H1 (cell line): ENCODE data around the gene PDZRN3. TPM values are rescaled to one million over a fixed set of nuclear protein-coding genes. Genes with fewer than 3 reads are reported as not detected.

Experiments
- CTCF ChIA-PET: fragments of 300-600 bp; sonication (Branson Sonifier 250); formaldehyde crosslinking; loops from one replicate; lab custom pipeline; 2021; ENCODE audit not compliant: partially characterized antibody; lab: Charles Lee
- POLR2A ChIA-PET: fragments of 300-600 bp; sonication (Branson Sonifier 250); formaldehyde crosslinking; loops from one replicate; lab custom pipeline; 2021; ENCODE audit warnings: inconsistent platforms; ENCODE audit not compliant: partially characterized antibody; lab: Charles Lee
- DNase-seq, 2 experiments: peaks; one replicate each; pipeline versions ENCODE4 v3.0.0 to v3.0.0-alpha.2; 2010 to 2022; ENCODE audit warnings: low spot score in 2 of 2, low read depth in 1 of 2, mixed read lengths in 1 of 2
- FAIRE-seq: peaks from 2 replicates; lab custom pipeline; 2011; peaks lifted over from hg19 to GRCh38; lab: Jason Lieb, UNC
- H2AFZ ChIP-seq: 2 replicates; pipeline ENCODE4 v1.8.1; 2012; ENCODE audit warnings: low read length, inconsistent platforms
- H2AK5ac ChIP-seq: 2 replicates; pipeline ENCODE4 v1.6.1; 2013; ENCODE audit warnings: low read depth, low read length
- H2BK120ac ChIP-seq: replicated peaks from 2 replicates; pipeline ENCODE3; 2013; ENCODE audit warnings: low read depth, low read length, inconsistent platforms
- H2BK12ac ChIP-seq: 2 replicates; pipeline ENCODE4 v1.6.1; 2013; ENCODE audit warnings: low read depth, low read length
- H2BK15ac ChIP-seq: 2 replicates; pipeline ENCODE4 v1.6.1; 2013; ENCODE audit warnings: low read length
- H2BK20ac ChIP-seq: 2 replicates; pipeline ENCODE4 v1.6.1; 2013; ENCODE audit warnings: low read length
- H2BK5ac ChIP-seq: 2 replicates; pipeline ENCODE4 v1.6.1; 2013; ENCODE audit warnings: low read depth, low read length
- H3K14ac ChIP-seq: 2 replicates; pipeline ENCODE4 v1.6.1; 2013; ENCODE audit warnings: inconsistent platforms; ENCODE audit not compliant: insufficient read length
- H3K18ac ChIP-seq: 2 replicates; pipeline ENCODE4 v1.6.1; 2013; ENCODE audit warnings: low read length; ENCODE audit errors: extremely low read depth
- H3K23ac ChIP-seq: 2 replicates; pipeline ENCODE4 v1.6.1; 2013; ENCODE audit warnings: inconsistent platforms; ENCODE audit not compliant: insufficient read length
- H3K23me2 ChIP-seq: 2 replicates; pipeline ENCODE4 v1.6.1; 2013; ENCODE audit warnings: low read depth, low read length
- H3K27ac ChIP-seq: 2 replicates; pipeline ENCODE4 v1.6.1; 2011; ENCODE audit warnings: low read depth, low read length, inconsistent platforms
- H3K27me3 ChIP-seq, 4 experiments: replicated peaks in 1 of 4; 1 replicate in 1 of 4; 2 replicates in 3 of 4; pipeline versions ENCODE4 v1.6.1 to v1.8.1; 2011 to 2013; ENCODE audit warnings: low read length in 3 of 4, mild to moderate bottlenecking in 3 of 4, inconsistent platforms in 2 of 4, mixed read lengths in 2 of 4, moderate library complexity in 1 of 4; ENCODE audit not compliant: control insufficient read depth in 3 of 4, insufficient read depth in 3 of 4; ENCODE audit errors: extremely low read depth in 1 of 4
- H3K36me3 ChIP-seq, 4 experiments: 2 replicates each; pipeline versions ENCODE4 v1.6.1 to v1.8.1; 2011 to 2013; ENCODE audit warnings: mild to moderate bottlenecking in 4 of 4, low read length in 3 of 4, moderate library complexity in 2 of 4, control low read depth in 1 of 4, inconsistent platforms in 1 of 4; ENCODE audit not compliant: insufficient read depth in 4 of 4, control insufficient read depth in 2 of 4
- H3K4ac ChIP-seq: replicated peaks from 2 replicates; pipeline ENCODE3; 2013; ENCODE audit warnings: low read length, low read depth, mixed read lengths, inconsistent platforms; ENCODE audit not compliant: insufficient read length
- H3K4me1 ChIP-seq, 4 experiments: replicated peaks in 1 of 4; 1 replicate in 1 of 4; 2 replicates in 3 of 4; pipeline versions ENCODE4 v1.6.1 to v1.8.1; 2011 to 2013; ENCODE audit warnings: low read length in 3 of 4, inconsistent platforms in 2 of 4, mixed read lengths in 1 of 4; ENCODE audit not compliant: insufficient read depth in 4 of 4, control insufficient read depth in 3 of 4
- H3K4me2 ChIP-seq, 2 experiments: 2 replicates each; pipeline versions ENCODE4 v1.6.1 to v1.8.1; 2011 to 2013; ENCODE audit warnings: low read depth in 2 of 2, low read length in 2 of 2, control low read depth in 1 of 2, inconsistent platforms in 1 of 2, mild to moderate bottlenecking in 1 of 2; ENCODE audit not compliant: insufficient read depth in 1 of 2
- H3K4me3 ChIP-seq, 4 experiments: fragments of 200-600, 300-600 bp in 1 of 4; sonication (generic), shearing (Covaris generic), sonication (Bioruptor Twin) in 1 of 4; 2 replicates each; pipeline versions ENCODE4 v1.5.1 to v1.8.1; 2011 to 2016; ENCODE audit warnings: low read length in 4 of 4, low read depth in 3 of 4, control low read depth in 2 of 4, inconsistent platforms in 2 of 4, mild to moderate bottlenecking in 2 of 4, mixed read lengths in 1 of 4, moderate library complexity in 1 of 4; ENCODE audit not compliant: insufficient read depth in 2 of 4; ENCODE audit errors: extremely low read depth in 1 of 4
- H3K56ac ChIP-seq: replicated peaks from 2 replicates; pipeline ENCODE3; 2013; ENCODE audit warnings: low read depth, mild to moderate bottlenecking, mixed read lengths, low read length, inconsistent platforms; ENCODE audit not compliant: insufficient read length
- H3K79me1 ChIP-seq: 2 replicates; pipeline ENCODE4 v1.6.1; 2013; ENCODE audit warnings: low read depth, low read length, control low read depth
- H3K79me2 ChIP-seq, 2 experiments: 2 replicates each; pipeline versions ENCODE4 v1.6.1 to v1.8.1; 2012 to 2013; ENCODE audit warnings: low read length in 2 of 2, mild to moderate bottlenecking in 2 of 2, inconsistent platforms in 1 of 2; ENCODE audit not compliant: insufficient read depth in 2 of 2, control insufficient read depth in 1 of 2
- H3K9ac ChIP-seq, 4 experiments: replicated peaks in 1 of 4; 1 replicate in 1 of 4; 2 replicates in 3 of 4; pipeline versions ENCODE4 v1.6.1 to v1.8.1; 2011 to 2013; ENCODE audit warnings: low read depth in 3 of 4, low read length in 3 of 4, control low read depth in 2 of 4, mild to moderate bottlenecking in 2 of 4, moderate library complexity in 2 of 4, inconsistent platforms in 1 of 4; ENCODE audit errors: extremely low read depth in 1 of 4
- H3K9me3 ChIP-seq, 2 experiments: 2 replicates each; pipeline versions ENCODE4 v1.6.1 to v1.8.1; 2012 to 2013; ENCODE audit warnings: mild to moderate bottlenecking in 2 of 2, moderate library complexity in 2 of 2, control low read depth in 1 of 2, inconsistent platforms in 1 of 2, low read depth in 1 of 2, low read length in 1 of 2, mixed read lengths in 1 of 2; ENCODE audit not compliant: insufficient read depth in 2 of 2
- H4K20me1 ChIP-seq, 2 experiments: replicated peaks in 1 of 2; 2 replicates each; pipeline versions ENCODE3 to v1.8.1; 2011 to 2013; ENCODE audit warnings: inconsistent platforms in 2 of 2, low read length in 2 of 2, mild to moderate bottlenecking in 1 of 2; ENCODE audit not compliant: insufficient read depth in 2 of 2, control insufficient read depth in 1 of 2
- H4K5ac ChIP-seq: 2 replicates; pipeline ENCODE4 v1.6.1; 2013; ENCODE audit warnings: low read length, low read depth, mixed read lengths, inconsistent platforms; ENCODE audit not compliant: insufficient read length
- H4K8ac ChIP-seq: 2 replicates; pipeline ENCODE4 v1.8.0; 2013; ENCODE audit warnings: mild to moderate bottlenecking, moderate library complexity, low read length, inconsistent platforms; ENCODE audit not compliant: insufficient read depth; ENCODE audit errors: extremely low read depth
- H4K91ac ChIP-seq: replicated peaks from 2 replicates; pipeline ENCODE3; 2013; ENCODE audit warnings: low read length, mixed read lengths, inconsistent platforms; ENCODE audit not compliant: insufficient read length
- ATF3 ChIP-seq: IDR thresholded peaks from 2 replicates; pipeline ENCODE4 v1.6.1; 2011; ENCODE audit warnings: low read depth, mild to moderate bottlenecking, low read length; ENCODE audit not compliant: insufficient read depth
- BACH1 ChIP-seq: IDR thresholded peaks from 2 replicates; pipeline ENCODE4 v1.6.1; 2012; ENCODE audit warnings: low read length, improper control_type of control experiment
- BCL11A ChIP-seq, 2 experiments: IDR thresholded peaks; one replicate each; pipeline ENCODE4 v1.6.1; 2011; ENCODE audit warnings: low read depth in 2 of 2, low read length in 2 of 2, mild to moderate bottlenecking in 2 of 2
- FOSL1 ChIP-seq: IDR thresholded peaks from 2 replicates; pipeline ENCODE4 v1.6.1; 2011; ENCODE audit warnings: mild to moderate bottlenecking, low read depth, low read length, moderate library complexity; ENCODE audit not compliant: insufficient read depth
- GABPA ChIP-seq: IDR thresholded peaks from 2 replicates; pipeline ENCODE4 v1.6.1; 2011; ENCODE audit warnings: mild to moderate bottlenecking, low read length, moderate library complexity, borderline replicate concordance; ENCODE audit not compliant: insufficient read depth
- MAFK ChIP-seq: IDR thresholded peaks from 2 replicates; pipeline ENCODE4 v1.6.1; 2012; ENCODE audit warnings: low read depth, mild to moderate bottlenecking, improper control_type of control experiment, low read length
- SIN3A ChIP-seq, 2 experiments: IDR thresholded peaks in 1 of 2; conservative IDR thresholded peaks in 1 of 2; 2 replicates each; pipeline ENCODE4 v1.6.1; 2011 to 2012; ENCODE audit warnings: low read length in 2 of 2, improper control_type of control experiment in 1 of 2, low read depth in 1 of 2, mild to moderate bottlenecking in 1 of 2
- SIRT6 ChIP-seq: IDR thresholded peaks from one replicate; pipeline ENCODE4 v1.7.1; 2012; ENCODE audit warnings: low read length, inconsistent platforms
- SP2 ChIP-seq: IDR thresholded peaks from 2 replicates; pipeline ENCODE4 v1.6.1; 2012; ENCODE audit warnings: mild to moderate bottlenecking, low read length, inconsistent platforms
- SP4 ChIP-seq: IDR thresholded peaks from 2 replicates; pipeline ENCODE4 v1.6.1; 2012; ENCODE audit warnings: low read length, inconsistent platforms
- YY1 ChIP-seq: IDR thresholded peaks from 2 replicates; pipeline ENCODE4 v1.6.1; 2011; ENCODE audit warnings: low read depth, mild to moderate bottlenecking, low read length
- ZNF274 ChIP-seq: IDR thresholded peaks from 2 replicates; pipeline ENCODE4 v1.7.0; 2012; ENCODE audit warnings: low read length, borderline replicate concordance; ENCODE audit errors: extremely low read depth
- WGBS, 2 experiments: shearing (Covaris generic) in 1 of 2; methylation state at CpG; one replicate each; pipeline versions ENCODE4 v1.1.6 to v1.1.7; 2013 to 2015; ENCODE audit warnings: low lambda C conversion rate in 2 of 2, mixed read lengths in 2 of 2, inconsistent platforms in 1 of 2, low coverage in 1 of 2, missing lambda C conversion rate in 1 of 2; ENCODE audit not compliant: insufficient replicate concordance in 2 of 2, insufficient coverage in 1 of 2, insufficient read length in 1 of 2; ENCODE audit errors: extremely low coverage in 1 of 2, missing lambda C conversion rate in 1 of 2; 5-methylcytosine and 5-hydroxymethylcytosine counted together
- polyA plus RNA-seq, 7 experiments: library from polyadenylated mRNA; depleted of rRNA in 3 of 7; stranded (reverse) in 5 of 7; unstranded in 2 of 7; fragments of >200 nt in 5 of 7; fragments of 200-250 nt in 2 of 7; gene quantifications; 1 replicate in 5 of 7; 2 replicates in 1 of 7; 4 replicates in 1 of 7; pipeline versions ENCODE4 v1.2.1 to v1.2.3, GENCODE V29; 2011 to 2013; ENCODE audit warnings: missing spikeins in 2 of 7, mixed read lengths in 2 of 7
- total RNA-seq: library from RNA; stranded (reverse); fragmentation: NEBNext Ultra II Directional; extraction: Animal tissue kit (Norgen Biotek cat#: 25700); gene quantifications from 2 replicates; pipeline ENCODE4 v1.2.1, GENCODE V29; 2021

PDZRN3 gene
- total and polyA plus RNA-seq, 2 of the 8 experiments (the other 6 are each of a cell fraction or from before 2014, with no cell fraction given), result 4.2 to 20.5 TPM

- Histone ChIP-seq H3K18ac (no peak overlapping the region), H4K5ac (no peak overlapping the region), H3K27ac (no peak overlapping the region), H3K23ac (no peak overlapping the region), H3K56ac (no peak overlapping the region), H3K4me3 (no peak overlapping the region), H4K91ac (no peak overlapping the region), H2BK12ac (no peak overlapping the region), H2BK15ac (no peak overlapping the region), H2BK120ac (no peak overlapping the region), H3K9me3 (no peaks in the 10 kb centered on the region), H3K79me2 (peaks cover 0 to 2% of the 10 kb centered on the region in 2 experiments; a peak in 1 of 4 replicates), H3K9ac (no peak overlapping the region), H3K79me1 (no peaks in the 10 kb centered on the region; the same call in 1 of the 2 replicates), H2BK5ac (no peak overlapping the region), H2BK20ac (no peak overlapping the region), H2AK5ac (no peak overlapping the region), H4K8ac (no peak overlapping the region), H3K23me2 (no peaks in the 10 kb centered on the region), H2AFZ (no peak overlapping the region), H3K14ac (no peak overlapping the region), H3K4ac (no peak overlapping the region), H3K27me3 (peaks cover 0 to 9% (median 0%) of the 10 kb centered on the region in 4 experiments; a peak in 4 of 7 replicates), H3K4me2 (no peak overlapping the region), H3K36me3 (no peaks in the 10 kb centered on the region), H3K4me1 (peaks cover 6 to 12% (median 11%) of the 10 kb centered on the region in 4 experiments), H4K20me1 (peaks cover 0 to 4% of the 10 kb centered on the region in 2 experiments)
- POLR2A ChIA-PET, result no interaction called here
- CTCF ChIA-PET, result interaction anchor here (0.9 to 1.6 kb wide), 6 partner anchors 13 to 334 kb away, joined by 3 to 4 read pairs (median 3); partner anchors contain the start of gene PDZRN3
- DNase-seq (no peak), FAIRE-seq (no peak)
- TF ChIP-seq ATF3 (no peak), FOSL1 (no peak), GABPA (no peak), YY1 (no peak), SIN3A (conservative IDR thresholded peaks at IDR 0.05 in 1 of 2, IDR thresholded peaks at IDR 0.05 in 1 of 2; ENCODE audit: low read depth in 1 of 2, low read length in 2 of 2) (no peak), SP4 (no peak), MAFK (no peak), SIRT6 (no peak), SP2 (no peak), BCL11A (IDR thresholded peaks at IDR 0.05; ENCODE audit: low read depth in 2 of 2, low read length in 2 of 2) (no peak), ZNF274 (no peak), BACH1 (no peak)
- WGBS, 2 experiments, result 90% methylated on average over 5 of the region's 5 CpGs; no CpG with 5 or more reads in 1 of the 2 experiments
Measured at GRCh38 chr3:73513260-73513659, 111.5 kb downstream of the PDZRN3 start.
